Peyer's patch (tissue), 4 donors: ENCODE data around the gene NDUFB7. TPM values are rescaled to one million over a fixed set of nuclear protein-coding genes. Genes with fewer than 3 reads are reported as not detected.

Experiments used
- DNase-seq, 3 donors: peaks; one replicate each; pipeline ENCODE4 v3.0.0-alpha.2; 2017 to 2019
- H3K27ac ChIP-seq, 4 donors: fragments of 200-600 bp; sonication (generic); one replicate each; pipeline ENCODE4 v1.5.1; 2016 to 2019
- H3K27me3 ChIP-seq, 2 donors: fragments of 200-600 bp; sonication (generic); one replicate each; pipeline ENCODE4 v1.5.1; 2019
- H3K36me3 ChIP-seq, 3 donors: fragments of 200-600 bp; sonication (generic); one replicate each; pipeline ENCODE4 v1.5.1; 2016 to 2019
- H3K4me1 ChIP-seq, 4 donors: fragments of 200-600 bp; sonication (generic); one replicate each; pipeline ENCODE4 v1.5.1; 2016 to 2019
- H3K4me3 ChIP-seq, 4 donors: fragments of 200-600 bp; sonication (generic); 1 replicate in 3 of 4; 2 replicates in 1 of 4; pipeline ENCODE4 v1.5.1; 2016 to 2019; ENCODE audit warnings: mild to moderate bottlenecking in 1 of 4
- H3K9me3 ChIP-seq, 4 donors: fragments of 200-600 bp; sonication (generic); one replicate each; pipeline ENCODE4 v1.5.1; 2016 to 2019; ENCODE audit warnings: mild to moderate bottlenecking in 1 of 4
- CTCF ChIP-seq, 6 experiments: fragments of 450-650 bp in 4 of 6; fragments of 200-600 bp in 2 of 6; sonication (generic) in 1 of 6; IDR thresholded peaks; one replicate each; pipeline ENCODE4 v1.5.1; 2017 to 2019; ENCODE audit warnings: antibody characterized with exemption in 6 of 6, mild to moderate bottlenecking in 3 of 6, moderate library complexity in 1 of 6
- POLR2A ChIP-seq, 2 donors: fragments of 450-650 bp; IDR thresholded peaks; one replicate each; pipeline ENCODE4 v1.5.1; 2017; ENCODE audit warnings: antibody characterized with exemption in 2 of 2, mild to moderate bottlenecking in 2 of 2, moderate library complexity in 2 of 2
- total RNA-seq, 4 donors: library from RNA; depleted of rRNA; stranded (reverse); fragments of >200 nt; gene quantifications; one replicate each; pipeline ENCODE4 v1.1.0, GENCODE V29; 2016

Gene NDUFB7
- total RNA-seq, 4 donors from 2014 or later = 275 to 432 (median 358) TPM

DNA sequence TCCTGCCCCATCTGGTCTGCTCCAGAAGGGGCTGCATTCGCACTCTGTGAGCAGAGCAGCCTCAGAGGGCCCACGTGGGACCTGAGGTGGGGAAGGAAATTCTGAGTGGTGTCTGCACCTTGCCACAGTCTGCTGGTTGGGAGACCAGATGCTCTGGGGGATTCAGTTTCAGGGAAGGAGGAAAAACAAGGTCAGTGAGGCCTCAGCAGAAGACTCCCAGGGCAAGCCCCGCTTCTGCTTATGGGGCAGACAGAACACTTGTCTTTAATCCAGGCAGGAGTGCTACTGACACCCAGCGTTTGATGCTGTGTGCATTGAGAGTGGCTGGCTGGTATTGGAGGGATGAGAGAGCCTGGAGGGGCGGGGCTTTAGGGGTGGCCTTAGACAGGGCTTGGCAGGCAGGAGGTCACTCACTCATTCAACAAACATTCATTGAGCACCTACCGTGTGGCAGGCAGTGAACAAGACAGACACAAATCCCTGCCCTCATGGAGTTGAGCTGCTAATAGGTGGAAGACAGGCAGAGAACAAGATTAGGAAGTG lies 6.1 kb upstream of the NDUFB7 start:
- Histone ChIP-seq H3K27ac (peak overlapping the region in 1 of 4 donors; percentile 69), H3K36me3 (no peaks in the 10 kb centered on the region)
- no peak for TF ChIP-seq POLR2A (IDR thresholded peaks at IDR 0.05)
- TF ChIP-seq CTCF (IDR thresholded peaks at IDR 0.05) = no peak

DNA sequence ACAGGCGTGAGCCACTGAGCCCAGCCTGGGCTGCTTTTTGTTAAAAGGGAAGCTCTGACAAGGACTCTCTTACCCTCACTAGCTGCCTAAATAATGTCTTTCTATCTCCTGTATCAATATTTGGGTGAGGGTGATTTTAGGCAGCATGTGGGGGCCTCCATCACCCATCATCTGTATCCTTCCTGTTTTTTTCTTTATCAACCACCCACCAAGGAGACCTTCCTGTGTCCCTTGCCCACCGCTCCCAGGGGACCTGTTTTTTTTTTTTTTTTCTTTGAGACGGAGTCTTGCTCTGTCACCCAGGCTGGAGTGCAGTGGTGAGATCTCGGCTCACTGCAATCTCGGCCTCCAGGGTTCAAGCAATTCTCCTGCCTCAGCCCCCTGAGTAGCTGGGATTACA lies 5.4 kb upstream of the NDUFB7 start:
- Histone ChIP-seq H3K27ac (peak overlapping the region in 1 of 4 donors; percentile 69), H3K36me3 (no peaks in the 10 kb centered on the region), H3K4me1 (peaks cover 0 to 8% (median 6%) of the 10 kb centered on the region in 4 donors), H3K9me3 (no peaks in the 10 kb centered on the region), H3K4me3 (no peak overlapping the region), H3K27me3 (no peaks in the 10 kb centered on the region)
- TF ChIP-seq CTCF (IDR thresholded peaks at IDR 0.05) (no peak), POLR2A (IDR thresholded peaks at IDR 0.05) (no peak)
- no peak for DNase-seq

More for the DNA sequence above, 6.1 kb upstream of the NDUFB7 start:
- Histone ChIP-seq H3K27me3 (no peaks in the 10 kb centered on the region), H3K4me3 (no peak overlapping the region), H3K9me3 (no peaks in the 10 kb centered on the region), H3K4me1 (peaks cover 0 to 8% (median 6%) of the 10 kb centered on the region in 4 donors)
- DNase-seq = peak in 1 of 3 donors; percentile 54

DNA sequence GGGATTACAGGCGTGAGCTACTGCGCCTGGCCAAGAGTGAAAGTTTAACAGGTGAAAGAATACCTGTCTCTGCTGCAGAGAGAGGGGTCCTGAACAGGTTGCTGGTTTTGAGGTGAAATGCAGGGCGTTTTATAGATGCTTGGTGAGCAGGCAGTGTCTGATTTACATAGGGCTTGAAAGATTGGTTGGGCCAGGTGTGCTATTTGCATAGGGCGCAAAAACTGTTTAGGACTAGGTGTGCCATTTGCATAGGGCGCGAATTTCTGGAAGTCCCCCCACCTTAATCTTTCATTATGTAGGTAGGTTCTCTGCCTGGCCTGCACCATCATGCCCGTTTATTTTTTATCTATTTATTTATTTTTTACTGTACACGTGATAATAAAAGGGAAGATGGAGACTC lies 4.5 kb upstream of the NDUFB7 start:
- H3K9me3 ChIP-seq = no peaks in the 10 kb centered on the region
- TF ChIP-seq CTCF (IDR thresholded peaks at IDR 0.05) = no peak
- H3K27ac ChIP-seq = no peak overlapping the region
- H3K4me1 ChIP-seq = peaks cover 0 to 8% (median 6%) of the 10 kb centered on the region in 4 donors
- DNase-seq = no peak
- no peaks in the 10 kb centered on the region for H3K36me3 ChIP-seq
- no peaks in the 10 kb centered on the region for H3K27me3 ChIP-seq
- no peak overlapping the region for H3K4me3 ChIP-seq

GRCh38 chr19:14575428-14575980 lies 3.6 kb upstream of the NDUFB7 start:
- H3K4me1 ChIP-seq = peaks cover 0 to 15% (median 13%) of the 10 kb centered on the region in 4 donors
- TF ChIP-seq CTCF (IDR thresholded peaks at IDR 0.05) (no peak), POLR2A (IDR thresholded peaks at IDR 0.05) (no peak)
- H3K27ac ChIP-seq = peak overlapping the region in 1 of 4 donors; percentile 71
- H3K4me3 ChIP-seq = no peak overlapping the region
- no peaks in the 10 kb centered on the region for H3K9me3 ChIP-seq
- DNase-seq = no peak
- H3K27me3 ChIP-seq = no peaks in the 10 kb centered on the region
- no peaks in the 10 kb centered on the region for H3K36me3 ChIP-seq

DNA sequence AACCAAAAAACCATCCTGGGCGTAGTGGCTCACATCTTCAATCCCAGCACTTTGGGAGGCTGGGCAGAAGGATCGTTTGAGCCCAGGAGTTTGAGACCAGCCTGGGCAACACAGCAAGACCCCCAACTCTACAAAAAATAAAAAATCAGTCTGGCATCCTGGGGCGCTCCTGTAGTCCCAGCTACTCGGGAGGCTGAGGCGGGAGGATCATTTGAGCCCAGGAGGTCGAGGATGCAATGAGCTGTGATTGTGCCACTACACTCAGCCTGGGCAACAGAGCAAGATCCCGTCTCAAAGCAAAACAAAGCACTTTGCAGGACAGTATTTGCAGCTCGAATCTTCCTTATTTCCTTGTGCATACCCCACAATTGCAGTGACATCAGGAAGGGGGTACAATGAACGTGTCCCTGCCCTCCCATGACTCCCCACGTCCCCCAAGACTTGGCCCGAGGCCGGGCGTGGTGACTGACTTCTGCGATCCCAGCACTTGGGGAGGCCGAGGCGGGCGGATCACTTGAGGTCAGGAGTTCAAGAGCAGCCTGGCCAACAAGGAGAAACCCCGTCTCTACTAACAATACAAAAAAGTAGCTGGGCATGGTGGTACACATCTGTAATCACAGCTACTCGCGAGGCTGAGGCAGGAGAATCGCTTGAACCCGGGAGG lies 870 bp downstream of the NDUFB7 start:
- no peak for DNase-seq
- Histone ChIP-seq H3K27me3 (no peaks in the 10 kb centered on the region), H3K4me1 (peaks cover 0 to 31% (median 14%) of the 10 kb centered on the region in 4 donors), H3K27ac (peak overlapping the region in 2 of 4 donors; percentile 76 to 91), H3K36me3 (peaks cover 0 to 11% (median 0%) of the 10 kb centered on the region in 3 donors), H3K9me3 (no peaks in the 10 kb centered on the region), H3K4me3 (peak overlapping the region; percentile 64 to 96 (median 80))
- TF ChIP-seq CTCF (IDR thresholded peaks at IDR 0.05) = no peak
- no peak for TF ChIP-seq POLR2A (IDR thresholded peaks at IDR 0.05)
